GM21619 (cell line): ENCODE data around the gene PTGER1.

ENCODE experiments used
- ATAC-seq: cut with Tn5 transposase; IDR thresholded peaks from one replicate; pipeline ENCODE4 v1.9.1; 2021; ENCODE audit not compliant: unreplicated experiment

Gene PTGER1

DNA sequence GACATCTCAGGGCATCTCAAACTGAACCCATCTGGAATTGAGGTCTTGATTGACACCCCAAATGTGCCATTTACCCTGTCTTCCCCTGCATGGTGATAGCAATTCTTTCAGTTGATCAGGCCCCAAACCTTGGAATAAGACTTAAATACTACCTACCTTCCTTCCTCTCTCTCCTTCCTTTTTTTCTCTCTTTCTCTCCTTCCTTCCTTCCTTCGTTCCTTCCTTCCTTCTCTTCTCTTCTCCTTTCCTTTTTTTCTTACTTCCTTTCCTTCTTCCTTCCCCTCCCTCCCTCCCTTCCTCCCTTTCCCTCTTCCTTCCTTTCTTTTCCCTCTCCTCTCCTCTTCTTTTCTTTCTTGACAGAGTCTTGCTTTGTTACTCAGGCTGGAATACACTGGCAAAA, 28.1 kb upstream of the PTGER1 start:
- no peak for ATAC-seq

DNA sequence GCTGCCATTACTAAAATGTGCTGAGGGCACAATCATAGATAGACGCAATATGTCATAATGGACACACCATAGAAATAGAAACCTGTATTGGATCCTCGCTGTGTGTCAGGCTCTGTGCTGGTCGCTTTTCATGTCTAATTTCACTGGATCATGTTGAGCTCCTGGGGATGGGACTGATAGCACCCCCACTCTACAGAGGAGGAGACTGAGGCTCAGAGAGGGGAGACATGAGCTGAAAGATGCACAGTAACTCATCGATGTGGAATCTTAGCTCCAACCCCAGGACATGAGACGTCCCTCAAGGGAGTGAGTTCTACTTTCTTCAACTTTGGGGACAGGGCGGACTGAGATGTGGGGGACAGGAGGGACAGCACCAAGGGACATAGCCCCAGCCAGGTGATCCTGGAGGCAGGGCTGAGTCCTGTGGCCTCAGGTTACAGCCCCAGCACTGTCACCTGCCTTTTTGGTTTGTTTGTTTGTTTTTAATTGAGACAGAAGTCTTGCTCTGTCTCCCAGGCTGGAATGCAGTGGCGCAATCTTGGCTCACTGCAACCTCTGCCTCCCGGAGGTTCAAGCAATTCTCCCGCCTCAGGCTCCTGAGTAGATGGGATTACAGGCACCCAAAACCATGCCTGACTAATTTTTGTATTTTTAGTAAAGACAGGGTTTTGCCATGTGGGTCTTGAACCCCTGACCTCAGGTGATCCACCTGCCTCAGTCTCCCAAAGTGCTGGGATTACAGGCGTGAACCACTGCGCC, 27.4 kb upstream of the PTGER1 start:
- no peak for ATAC-seq

GRCh38 chr19:14497228-14497921, 22.2 kb upstream of the PTGER1 start:
- no peak for ATAC-seq

- no peak for ATAC-seq
These were observed 21.7 kb upstream of the PTGER1 start for GRCh38 chr19:14496834-14497227.

GRCh38 chr19:14496029-14496833, 21.1 kb upstream of the PTGER1 start, which contains the start of gene GIPC1:
Gene GIPC1 (minus strand): TSS chr19:14496127. CDS start chr19:14482976, 13,151 bp downstream.
- peak; percentile 67 for ATAC-seq

DNA sequence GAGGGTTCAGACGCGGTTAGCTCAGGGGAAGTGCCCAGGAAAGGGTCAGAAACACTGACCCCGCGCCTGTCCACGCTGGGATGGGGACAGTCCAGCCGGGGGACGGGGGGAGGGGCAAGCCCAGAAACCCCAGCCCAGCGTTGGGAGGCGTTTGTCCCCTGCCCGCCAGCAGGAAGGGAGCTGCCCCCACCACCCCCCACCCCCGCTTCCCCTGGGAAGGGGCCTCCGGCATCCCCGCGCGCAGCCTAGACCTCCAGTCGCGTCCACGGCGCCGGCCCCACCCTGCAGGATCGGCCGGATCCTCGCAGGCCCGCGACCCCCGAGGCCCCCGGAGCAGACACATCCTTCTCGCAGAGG, 20.5 kb upstream of the PTGER1 start:
- peak; percentile 28 for ATAC-seq

DNA sequence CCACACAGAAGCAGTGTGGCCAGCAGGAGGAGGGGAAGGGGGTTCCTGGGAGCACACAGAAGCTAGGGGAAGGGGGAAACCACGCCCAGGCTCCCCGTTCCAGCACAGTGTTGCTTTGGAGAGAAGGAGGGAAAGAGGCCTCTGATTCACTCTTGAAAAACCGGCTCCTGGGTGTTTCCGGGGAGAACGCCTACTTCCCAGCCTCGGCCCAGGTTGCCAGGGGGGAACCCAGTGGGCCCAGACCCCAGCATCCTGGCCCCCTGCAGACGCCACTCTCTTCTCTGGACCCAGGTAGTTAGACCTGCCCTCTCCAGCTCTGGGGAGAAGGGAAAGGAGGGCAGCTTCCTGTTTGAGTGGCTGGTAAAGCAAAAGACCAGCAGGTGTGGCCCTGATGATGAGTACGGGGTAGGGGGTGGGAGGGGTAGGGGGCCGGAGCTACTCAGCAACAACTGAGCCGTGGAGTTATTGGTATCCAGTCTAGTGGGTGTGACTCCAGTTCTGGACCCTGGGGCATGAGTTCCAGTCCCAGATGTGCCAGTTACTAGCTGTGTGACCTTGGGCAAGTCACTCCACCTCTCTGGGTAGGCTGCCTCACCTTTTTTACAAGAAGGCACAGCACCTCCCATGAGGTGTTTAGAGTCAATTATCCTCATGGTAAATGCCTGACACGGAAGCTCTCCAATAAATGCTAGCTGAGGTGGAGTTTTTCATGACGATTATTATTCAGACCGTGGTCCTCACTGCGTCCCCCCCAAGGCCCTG, 19.9 kb upstream of the PTGER1 start:
- no peak for ATAC-seq

GRCh38 chr19:14494411-14494810, 19.3 kb upstream of the PTGER1 start:
- no peak for ATAC-seq

DNA sequence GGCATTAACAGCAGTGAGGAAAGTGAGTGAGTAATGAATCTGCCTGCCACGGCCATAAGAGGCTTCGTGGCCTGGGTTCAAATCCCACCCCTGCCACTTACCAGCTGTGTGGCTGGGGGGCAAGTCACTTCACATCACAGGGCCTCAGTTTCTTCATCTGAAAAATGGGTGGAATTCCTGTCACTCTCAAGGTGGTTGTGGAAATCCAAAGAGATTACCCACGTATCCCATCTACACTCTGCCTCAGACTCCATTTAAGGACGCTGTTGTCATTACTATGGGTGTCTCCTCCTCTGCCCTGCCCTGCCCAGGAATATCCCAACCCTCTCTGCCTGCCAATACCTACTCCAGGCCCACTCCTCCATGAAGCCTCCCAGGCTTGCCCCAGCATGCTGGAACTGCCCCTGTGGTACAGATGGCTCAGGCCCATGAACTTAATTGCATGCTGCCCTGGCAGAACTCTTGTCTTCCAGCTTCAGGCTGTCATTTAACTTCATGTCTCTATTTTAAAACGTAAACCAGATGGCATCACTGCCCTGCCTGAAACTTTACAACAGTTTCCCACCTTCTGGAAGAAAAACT, 17.7 kb upstream of the PTGER1 start:
- ATAC-seq, result no peak

DNA sequence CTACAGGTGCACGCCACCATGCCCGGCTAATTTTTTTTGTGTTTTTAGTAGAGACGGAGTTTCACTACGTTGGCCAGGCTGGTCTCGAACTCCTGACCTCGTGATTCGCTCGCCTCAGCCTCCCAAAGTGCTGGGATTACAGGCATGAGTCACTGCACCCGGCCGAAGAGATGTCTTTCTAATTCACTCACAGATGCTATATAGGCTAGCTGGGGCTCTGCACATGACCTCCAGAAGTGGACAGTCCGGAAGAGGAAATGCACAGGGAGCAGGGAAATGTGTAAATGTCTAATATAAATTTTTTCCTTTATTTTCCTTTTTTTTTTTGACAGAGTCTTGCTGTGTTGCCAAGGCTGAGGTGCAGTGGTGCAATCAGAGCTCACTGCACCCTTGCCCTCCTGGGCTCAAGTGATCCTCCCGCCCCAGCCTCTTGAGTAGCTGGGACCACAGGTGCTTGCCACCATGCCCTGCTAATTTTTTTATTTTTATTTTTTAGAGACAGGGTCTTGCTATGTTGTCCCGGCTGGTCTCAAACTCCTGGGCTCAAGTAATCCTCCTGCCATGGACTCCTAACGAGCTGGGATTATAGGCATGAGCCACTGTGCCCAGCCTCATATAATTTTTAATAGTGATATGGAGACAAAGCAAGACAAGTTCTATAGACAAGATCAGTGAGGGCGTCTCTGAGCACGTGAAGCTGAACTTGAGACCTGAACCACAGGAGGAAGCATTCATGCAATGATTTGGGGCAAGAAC, 12.4 kb upstream of the PTGER1 start:
- no peak for ATAC-seq

- no peak for ATAC-seq
These were observed 7.2 kb upstream of the PTGER1 start for GRCh38 chr19:14482172-14482941.

DNA sequence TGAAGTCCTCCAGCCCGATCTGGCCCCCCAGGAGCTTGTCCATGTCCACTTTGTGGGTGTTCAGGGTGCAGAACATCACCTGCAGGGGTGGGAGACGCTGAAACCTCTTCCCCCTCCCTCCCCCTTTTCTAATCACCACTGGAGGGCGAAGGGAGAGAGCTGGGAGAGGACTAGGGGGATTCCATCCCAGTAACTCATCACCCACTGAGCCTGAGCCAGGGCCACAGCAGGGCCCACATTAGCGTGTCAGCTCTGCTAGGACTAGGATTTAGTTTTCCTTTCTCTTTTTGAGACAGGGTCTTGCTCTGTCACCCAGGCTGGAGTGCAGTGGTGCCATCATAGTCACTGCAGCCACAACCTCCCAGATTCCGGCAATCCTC, 5.5 kb upstream of the PTGER1 start:
- ATAC-seq, result no peak

DNA sequence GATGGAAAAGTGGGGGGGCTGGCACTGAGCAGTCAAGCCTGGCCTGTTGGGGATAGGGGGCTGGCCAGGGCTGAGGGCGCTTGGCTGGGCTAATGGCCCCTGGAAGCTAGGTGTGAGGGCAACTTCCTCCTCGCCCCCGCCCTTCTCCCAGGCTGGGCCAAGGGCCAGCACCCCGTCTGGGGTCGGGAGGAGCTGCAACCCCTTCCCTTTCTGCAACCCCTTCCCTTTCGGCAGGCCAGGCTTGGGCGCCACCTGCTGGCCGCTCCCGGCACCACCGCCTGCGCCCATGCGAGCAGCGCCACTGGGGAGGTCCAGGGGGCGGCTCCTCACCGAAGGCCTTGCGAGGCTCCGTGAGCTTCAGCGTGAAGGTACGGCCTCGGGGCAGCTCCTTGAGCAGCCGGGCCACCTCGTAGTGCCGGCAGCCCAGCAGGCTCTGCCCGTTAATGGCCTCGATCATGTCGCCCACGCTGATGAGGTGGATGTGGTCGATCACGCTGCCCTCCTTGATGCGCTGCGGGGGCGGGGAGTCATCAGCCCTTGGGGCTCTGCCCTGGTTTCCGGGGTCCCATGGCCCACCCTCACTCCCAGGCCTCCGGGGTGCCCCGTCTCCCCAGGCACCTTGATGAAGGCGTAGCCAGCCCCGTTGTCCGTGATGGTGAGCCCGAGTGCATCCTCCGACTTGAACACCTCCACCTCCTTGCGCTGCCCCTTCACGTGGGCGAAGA, 5.0 kb upstream of the PTGER1 start:
- no peak for ATAC-seq

GRCh38 chr19:14479309-14479974, 4.3 kb upstream of the PTGER1 start:
- no peak for ATAC-seq

DNA sequence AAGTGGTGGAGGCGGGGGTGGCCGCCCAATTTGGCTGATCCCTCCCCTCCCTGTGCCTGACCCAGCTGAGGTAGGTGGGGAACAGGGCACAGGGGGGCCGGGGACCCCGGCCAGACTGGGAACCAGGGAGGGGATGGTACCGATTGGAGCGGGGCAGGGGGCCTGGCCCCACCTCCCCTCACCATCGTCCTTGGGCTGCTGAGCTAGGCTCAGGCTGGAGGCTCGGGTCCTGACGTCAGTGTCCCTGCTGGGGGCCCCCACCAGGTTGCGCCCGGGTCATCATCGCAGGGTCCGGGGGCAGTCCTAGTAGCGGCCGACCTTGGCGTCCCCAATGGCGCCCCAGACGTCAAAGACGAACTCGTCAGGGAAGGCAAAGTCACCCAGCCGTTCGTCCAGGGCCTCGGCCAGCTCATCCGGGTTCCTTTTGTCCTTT, 3.0 kb upstream of the PTGER1 start:
- ATAC-seq, result no peak

DNA sequence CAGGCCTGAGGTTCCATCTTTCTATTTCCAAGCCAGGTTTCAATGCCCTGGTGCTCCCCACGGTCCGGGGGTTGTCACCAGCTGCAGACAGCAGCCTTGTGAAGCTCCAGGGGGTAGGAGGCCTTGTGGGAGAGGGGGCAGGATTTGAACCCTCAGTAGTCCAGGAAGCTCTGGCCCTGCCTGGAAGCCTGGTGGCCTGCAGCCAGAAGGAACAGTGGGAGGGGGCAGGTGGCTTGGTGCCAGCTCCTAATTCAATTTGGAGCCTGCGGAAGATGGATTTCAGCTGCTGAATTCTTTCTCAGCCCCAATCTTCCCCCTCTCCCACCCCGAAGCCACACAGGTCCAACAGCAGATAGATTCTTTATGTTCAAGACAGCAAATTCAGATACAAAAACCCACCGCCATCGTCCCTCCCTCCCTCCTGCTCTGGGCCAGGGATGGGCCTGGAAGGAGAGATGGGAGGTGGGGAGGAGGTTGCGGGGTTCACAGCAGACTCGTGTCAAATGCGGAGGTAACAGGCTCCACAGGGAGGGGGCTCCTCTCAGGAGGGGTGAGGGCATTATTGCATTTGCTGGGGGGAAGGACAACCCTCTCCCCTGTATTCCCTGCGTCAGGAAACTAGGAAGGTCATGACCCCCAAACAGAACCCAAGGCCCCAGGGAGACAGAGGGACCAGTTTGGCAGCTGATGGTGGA, 2.4 kb upstream of the PTGER1 start:
- ATAC-seq, result no peak

DNA sequence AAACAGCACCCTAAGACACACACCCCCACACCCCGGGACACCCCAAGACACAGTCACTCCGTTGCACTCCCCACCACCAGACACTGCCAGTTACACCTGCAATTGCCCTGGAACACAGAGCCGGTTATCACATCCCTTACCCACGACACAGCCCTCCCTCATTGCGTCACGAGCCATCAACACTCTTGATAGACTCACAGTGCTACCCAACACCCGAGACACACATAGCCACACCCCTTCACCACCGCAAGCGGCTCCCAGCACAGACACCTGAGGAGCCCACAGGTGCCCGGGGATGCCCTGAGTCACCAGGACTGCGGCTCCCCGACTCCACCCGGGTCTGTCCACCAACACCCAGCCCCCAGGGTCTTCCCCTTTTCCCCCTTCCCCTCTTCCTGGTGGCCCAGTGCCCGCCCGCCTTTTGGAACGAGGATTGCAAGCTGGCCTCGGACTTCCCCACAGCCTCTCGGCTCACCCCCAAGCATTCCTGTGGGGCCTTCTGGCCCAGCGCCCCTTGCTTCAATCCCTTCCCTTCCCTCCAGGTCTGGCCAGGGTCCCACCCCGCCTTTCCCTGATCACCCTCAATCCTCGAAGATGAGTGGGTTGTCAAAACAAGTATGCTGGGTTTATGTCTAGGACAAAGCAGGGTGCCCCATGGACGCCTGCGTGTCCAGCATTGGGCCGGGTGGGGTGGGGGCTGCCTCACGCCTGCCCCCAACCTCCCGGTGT, 1.7 kb upstream of the PTGER1 start:
- ATAC-seq, result no peak
